GM18909 (cell line): ENCODE measurements around the gene ISOC2.
"Not testable (repeated sequence)": the region's sequence is repeated elsewhere in the genome, so short reads cannot be mapped to it uniquely, and the experiment has no call there.

Experiments
- ATAC-seq: cut with Tn5 transposase; IDR thresholded peaks from one replicate; pipeline ENCODE4 v1.9.1; 2021; ENCODE audit warnings: mild to moderate bottlenecking; ENCODE audit not compliant: unreplicated experiment, poor library complexity

ISOC2 gene

DNA sequence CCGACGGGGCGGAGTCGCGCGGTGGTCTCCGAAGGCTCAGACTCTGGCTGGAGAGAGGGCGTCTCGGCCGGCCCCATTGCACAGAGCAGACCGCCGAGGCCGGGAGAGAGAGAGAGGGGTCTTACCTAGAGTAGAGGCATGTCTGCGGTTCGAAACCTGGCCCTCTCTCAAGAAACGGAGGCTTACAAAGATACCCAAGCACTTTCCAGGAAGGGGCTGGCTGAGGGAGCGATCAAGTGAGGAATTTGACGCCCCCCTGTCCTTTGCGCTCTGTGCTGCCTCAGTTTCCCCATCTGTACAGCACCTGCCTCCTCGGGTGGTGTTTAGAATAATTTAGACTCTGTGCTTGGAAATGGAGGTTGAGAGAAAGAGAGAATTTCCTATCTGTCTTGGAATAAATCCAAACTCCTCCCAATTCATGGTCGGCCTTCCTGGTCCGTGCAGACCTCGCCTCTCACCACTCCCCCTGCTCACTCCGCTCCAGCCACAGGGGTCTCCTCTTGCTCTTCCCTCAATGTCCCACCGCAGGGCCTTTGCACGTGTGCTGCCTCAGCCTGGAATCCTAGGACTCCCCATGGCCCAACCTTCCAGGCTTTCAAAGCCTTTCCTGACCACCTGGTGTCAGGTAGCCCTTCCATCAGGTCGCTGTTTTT lies 658 bp upstream of the ISOC2 start:
- no peak for ATAC-seq

DNA sequence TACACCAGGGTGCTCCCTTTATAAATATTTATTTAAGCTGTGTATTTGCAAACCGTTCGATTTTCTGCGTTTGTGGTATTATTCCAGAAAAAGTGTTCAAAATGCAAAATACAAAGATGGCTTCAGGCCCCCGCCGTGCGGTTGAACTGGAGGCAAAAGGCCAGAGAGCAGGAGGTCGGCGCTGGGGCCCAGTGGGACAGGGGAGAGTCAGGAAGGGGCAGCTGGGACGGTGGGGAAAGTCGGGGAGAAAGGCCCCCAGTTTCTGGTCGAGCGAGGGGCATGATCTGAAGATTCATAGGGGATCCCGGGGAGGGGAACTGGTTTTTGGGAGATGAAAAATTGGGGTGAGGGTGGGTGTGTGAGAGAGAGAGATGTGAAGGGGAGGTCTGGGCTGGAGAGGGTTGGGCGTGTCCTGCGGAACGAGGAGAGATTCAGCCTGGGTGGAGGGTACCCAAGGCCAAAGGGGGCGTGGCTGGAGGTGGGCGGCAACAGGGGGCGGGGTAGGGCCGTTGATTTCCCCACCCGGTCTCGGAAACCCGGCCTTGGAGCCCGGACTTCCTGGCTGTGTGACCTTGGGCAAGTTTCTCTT lies 678 bp downstream of the ISOC2 start:
- no peak for ATAC-seq

DNA sequence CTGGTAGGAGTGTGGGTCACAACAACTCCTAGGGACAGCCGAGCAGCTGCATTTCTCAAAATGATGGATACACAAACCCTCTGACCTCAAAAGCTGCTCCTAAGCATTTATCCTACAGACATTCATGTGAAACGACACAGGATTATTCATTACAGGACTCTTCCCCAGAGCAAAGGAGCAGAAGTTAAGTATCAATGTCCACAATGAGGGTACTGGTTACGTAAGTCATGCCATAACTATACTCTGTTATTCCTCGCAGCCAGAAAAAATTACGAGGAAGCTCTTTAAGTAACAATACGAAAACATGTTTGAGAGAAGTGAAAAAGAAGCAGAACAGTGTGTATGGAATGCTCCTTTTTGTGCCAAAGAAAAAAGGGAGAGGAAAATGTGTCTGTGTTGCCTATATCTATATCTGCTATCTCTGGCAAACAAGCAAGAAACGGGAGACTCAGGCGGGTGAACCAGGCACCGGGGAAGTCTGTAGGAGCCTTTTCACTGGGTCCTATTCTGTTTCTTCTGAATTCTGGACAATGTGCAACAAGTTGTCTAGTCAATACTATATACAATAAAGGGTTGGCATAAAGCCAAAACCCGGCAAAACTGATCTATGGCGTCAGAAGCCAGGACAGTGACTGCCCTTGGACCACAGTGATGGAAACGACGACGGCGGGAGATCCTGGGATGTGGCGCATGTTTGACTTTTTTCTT lies 1.3 kb downstream of the ISOC2 start:
- ATAC-seq = no peak

DNA sequence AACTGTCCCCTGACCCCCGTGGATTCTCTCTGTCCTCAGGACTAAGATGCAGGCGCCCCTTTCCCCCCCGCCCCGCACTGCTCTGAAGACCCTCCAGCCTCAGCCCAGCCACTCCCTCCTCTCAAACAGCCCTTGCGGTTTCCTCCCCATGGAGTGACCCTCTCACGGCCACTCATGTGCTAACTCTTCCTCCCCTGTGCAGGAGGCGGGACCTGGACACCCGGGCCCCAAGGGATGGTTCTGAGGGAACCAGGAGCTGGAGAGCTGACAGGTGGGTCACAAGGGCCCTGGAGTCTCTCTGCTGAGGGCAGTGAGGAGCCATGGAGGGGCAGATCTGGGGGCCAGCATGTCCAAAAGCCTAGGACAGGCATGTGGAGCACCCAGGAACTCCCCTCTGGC lies 1.9 kb downstream of the ISOC2 start:
- no peak for ATAC-seq

DNA sequence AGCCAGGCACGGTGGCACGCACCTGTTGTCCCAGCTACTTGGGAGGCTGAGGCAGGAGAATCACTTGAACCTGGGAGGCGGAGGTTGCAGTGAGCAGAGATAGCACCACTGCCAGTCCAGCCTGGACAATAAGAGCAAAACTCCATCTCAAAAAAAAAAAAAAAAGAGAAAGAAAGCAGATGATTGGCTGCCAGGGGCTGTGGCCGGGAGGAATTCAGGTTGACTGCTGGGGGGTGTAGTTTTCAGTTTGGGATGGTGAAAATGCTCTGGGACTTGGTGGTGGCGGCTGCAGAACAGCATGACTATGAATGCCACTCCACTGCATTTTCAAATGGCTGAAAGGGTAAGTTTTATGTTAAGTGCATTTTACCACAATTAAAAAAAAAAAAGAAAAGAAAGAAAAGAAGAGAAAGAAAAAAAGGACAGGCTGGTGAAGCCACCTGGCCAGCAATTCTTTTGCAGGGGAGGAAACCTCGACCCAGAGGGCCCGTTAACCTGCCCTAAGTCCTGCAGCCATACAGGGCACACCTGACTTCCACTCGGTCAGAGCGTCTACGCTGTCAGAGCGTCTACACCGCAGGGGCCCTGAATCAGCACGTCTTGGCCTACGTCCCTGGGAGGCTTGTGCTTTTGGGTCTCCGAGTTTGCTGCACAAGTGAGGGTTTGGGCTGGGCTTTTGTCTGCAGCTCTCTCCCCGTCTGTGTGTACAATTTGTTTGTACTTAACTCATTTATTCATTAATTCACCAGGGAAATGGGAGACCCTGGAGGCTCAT lies 3.6 kb downstream of the ISOC2 start:
- ATAC-seq = no peak

DNA sequence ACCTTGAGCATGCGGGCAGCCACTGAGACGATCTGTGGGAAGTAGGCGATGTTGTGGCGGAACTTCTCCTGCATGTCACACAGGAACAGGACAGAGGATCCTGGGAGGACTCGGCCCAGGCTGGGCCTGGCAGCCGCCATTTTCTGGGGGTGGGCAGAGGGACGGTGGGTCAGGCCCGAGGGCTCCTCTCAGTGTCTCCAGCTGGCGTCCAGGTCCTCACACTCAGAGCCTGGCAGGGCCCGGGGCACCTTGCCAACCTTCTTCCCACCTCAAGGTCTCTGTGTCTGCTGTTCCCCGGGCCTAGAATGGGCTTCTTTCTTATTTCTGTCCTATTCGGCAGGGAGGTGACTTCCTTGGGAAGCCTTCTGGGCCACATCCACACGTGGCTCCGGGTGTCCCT lies 5.1 kb downstream of the ISOC2 start:
- ATAC-seq = no peak

DNA sequence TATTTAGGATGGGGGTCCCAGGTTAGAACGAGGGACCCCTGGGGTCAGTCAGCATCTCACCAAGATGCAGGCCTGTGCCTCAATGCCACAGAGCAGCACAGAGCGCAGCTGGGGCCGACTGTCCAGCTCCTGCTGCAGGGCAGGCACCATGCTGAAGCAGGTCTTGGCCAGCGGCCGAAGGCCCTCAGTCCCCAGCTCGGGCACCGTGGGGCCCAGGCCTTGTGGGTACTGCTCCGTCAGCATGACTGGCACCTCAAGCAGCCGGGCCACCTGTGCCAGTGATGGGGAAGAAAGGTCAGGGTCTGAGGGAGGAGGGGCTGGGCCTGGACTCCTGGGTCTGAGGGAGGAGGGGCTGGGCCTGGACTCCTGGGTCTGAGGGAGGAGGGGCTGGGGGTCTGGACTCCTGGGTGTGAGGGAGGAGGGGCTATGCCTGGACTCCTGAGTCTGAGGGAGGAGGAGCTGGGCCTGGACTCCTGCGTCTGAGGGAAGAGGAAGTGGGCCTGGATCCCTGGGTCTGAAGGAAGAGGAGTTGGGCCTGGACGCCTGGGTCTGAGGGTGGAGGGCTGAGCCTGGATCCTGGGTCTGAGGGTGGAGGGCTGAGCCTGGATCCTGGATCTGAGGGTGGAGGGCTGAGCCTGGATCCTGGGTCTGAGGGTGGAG lies 5.7 kb downstream of the ISOC2 start:
- no peak for ATAC-seq

DNA sequence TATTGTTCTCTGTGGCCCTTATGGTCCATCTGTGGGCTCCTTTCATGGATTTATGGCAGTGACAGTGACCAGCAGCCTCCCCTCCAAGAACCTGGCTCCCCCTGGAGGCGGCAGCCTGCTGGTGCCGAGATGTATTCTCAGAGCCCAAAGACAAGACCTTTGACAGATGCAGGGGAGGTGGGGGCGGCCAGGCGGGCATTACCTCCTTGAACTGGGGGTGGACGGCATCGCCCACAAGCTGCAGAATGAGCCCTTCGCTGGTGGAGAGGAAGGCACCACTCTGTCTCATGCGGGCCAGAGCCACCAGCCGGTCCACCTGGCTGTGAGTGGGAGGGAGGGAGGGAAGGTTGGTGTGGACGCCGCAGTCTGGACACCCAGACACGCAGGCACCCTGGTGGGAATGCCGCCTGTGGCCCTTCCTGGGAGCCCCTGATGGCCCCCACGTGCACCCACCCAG lies 6.6 kb downstream of the ISOC2 start:
- ATAC-seq = no peak

DNA sequence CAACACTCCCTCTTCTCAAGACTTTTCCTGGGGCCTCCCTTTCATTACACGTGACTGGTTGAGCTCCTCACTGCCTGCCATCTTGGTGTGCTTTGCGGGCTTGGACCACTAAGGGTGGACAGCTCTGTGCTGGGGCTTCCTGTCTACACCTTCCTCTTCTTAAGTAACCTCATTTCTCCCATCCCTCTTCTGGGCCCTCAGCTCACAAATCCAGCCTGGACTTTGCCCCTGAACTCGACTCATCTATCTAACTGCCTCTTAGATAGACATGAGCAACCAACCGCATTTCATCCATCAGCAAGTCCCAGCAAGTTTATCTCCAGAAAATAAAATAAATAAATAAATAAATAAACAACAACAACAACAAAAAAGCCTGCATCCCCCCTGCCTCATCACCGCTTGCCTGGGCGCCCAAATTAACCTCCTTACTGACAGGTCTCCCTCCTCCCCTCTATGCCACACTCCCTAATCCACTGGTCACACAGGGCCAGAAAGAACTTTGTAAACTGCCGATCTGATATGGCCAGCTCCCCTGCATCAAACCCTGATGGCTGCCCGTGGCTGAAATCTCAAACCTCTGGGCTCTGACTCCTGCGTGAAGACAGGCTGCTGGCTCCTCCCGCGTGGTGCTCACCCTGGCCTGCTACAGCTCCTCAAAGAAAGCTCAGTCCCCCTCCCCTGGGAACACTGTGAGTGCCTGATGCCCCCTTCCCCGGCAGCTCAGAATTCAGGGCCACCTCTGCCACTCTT lies 7.8 kb downstream of the ISOC2 start:
- no peak for ATAC-seq

DNA sequence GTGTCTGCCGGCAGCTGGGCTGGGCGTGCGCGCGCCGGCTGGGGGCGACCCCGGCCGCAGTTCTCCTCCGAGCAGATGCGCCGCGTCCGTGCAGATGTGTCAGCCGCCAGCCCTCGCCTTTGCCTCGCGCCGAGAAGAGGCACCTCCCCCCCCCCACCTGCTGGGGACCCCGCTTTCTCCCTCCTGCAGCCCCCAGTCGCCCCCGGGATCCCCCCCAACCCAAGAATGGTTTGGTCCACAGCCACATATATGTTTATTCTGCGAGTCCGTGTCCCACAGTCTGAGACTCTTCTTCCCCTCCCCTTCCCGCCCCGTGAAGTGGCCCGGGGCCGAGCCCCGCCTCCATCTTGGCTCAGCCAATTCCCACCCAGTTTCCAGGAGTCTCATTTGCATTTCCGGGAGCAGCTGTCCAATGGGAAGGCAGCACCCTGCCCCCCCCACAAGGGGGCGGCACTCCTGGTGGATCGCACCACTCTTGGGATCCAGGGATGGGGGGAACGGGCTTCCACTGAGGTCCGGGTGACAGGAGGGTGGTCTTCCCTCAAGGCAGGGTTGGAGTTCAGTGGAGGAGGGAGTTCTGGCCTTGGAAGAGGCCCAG lies 8.6 kb downstream of the ISOC2 start:
- no peak for ATAC-seq

DNA sequence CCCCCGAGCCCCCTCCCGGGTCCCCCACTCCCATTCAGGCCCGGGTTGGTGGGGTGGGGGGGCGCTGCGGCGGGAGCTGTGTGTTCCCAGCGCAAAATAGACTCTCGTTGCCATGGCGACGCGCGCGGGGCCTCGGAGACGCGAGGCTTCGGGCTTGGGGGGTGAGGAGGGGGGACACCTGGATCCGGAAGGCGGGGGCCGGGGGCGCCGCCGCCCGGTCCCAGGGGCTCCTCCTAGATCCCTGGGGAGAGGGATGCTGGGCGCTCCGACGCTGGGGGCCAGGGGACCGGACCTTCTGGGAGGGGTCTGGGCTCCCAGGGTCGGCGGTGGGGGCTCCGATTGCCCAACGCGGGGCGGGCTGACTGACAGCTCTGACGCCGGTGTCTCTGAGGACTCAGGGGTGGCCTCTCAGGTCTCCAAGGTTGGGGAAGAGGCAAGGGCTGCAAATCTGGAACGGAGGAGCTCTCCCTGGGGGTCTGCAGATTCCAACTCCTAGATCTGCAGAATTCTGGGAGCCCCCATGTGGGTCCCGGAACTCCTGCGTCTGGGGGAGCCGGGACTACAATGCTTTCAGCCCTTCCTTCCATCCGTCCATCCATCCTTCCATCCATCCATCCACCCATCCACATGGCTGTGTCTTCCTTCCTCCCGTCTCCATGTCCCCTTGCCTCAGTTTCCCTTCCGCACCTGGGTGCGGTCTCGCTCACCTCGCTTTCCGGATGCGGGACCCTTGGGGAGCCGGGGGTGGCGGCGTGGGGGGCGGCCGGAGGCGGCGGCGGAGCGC lies 9.3 kb downstream of the ISOC2 start:
- no peak for ATAC-seq

DNA sequence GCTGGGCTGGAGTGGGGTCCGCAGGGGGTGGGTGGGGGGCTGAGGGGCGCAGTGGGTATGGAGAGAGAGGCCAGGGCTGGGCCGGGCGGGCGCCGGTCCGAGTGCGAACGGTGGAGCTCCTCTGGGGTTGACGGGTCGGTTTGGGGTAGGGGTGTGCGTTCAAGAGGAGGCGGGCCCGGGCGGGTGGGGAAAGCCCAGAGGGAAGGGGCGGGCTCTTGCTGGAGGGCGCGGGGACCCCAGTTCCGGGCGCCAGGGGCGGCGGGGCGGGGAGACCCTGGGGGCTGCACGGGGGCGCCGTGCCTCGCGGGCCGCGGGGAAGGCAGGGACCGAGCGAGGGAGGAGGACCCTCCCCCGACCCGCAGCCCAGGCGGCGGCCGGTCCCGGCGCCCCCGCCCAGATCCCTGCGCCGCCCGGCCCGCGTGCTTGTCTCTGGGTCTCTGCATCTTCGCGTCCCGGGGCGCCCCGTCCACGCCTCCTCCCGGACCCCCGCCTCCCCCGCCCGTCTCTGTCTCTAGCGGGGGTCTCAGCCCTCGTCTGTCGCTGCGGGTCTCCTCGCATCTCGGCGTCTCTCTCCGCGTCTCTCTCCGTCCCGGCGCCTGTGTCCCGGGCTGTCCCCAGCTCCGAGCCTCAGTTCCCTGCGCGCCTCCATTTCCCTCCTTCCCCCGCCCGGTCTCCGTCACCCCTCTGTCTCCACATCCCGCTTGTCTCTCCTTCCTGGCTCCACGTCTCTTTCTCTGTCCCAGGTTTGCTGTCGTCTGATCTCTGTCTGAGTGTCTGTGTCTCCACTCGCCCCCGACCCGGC lies 10.1 kb downstream of the ISOC2 start:
- no peak for ATAC-seq

DNA sequence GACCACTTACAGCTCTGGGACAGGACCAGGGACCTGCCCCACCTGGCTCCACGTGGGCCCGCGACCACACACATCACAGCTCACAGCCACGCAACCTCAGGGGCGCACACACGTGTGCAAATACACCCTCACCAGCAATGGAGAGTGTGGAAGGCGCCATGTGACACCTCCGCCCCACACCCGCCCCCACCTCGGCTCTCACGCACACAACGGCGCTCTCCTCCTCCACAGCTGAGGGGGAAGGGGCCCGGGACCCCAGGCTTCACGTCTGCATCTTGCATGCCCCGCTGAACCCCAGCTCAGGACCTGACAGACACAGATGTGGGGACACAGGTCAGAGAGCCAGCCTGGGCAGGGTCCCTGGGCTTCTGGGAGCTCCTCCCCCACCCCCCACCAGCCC lies 12.0 kb downstream of the ISOC2 start:
- no peak for ATAC-seq

DNA sequence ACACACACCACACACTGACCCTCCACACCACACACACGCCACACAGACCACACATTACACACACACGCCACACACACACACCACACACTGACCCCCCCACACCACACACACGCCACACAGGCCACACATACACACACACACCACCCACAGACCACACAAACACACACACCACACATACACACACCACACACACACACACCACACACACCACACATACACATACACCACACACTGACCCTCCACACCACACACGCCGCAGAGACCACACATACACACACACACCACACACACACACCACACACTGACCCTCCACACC lies 13.3 kb downstream of the ISOC2 start:
- not testable (repeated sequence) for ATAC-seq

DNA sequence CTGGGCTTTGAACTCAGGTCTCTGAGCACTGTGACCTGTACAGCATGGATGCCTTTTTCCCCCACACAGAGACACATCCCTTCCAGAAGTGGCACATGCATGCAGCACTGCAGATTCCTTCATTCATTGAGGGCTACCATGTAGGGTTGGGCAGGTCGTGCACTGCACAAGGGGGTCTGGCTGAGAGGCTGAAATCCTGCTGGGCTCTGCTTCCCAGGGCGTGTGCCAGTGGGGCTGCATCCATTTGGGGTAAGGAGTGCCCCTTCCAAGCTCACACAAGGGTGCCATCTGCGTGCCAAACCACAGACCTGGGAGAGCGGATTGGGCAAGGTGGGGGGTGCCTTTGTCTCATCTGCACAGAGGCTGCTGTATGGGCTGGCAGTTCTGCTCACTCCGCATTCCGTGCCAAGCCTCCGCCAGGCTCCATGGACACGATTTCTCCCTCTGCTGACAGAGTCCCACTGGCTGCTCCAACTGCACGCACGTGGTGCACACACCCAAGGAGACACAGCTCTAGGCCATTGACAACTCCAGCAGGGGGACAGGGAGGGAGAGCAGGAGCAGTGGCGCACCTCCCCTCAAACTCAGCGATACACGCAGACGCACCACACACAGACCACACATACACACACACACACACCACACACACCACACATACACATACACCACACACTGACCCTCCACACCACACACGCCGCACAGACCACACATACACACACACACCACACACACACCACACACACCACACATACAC lies 13.8 kb downstream of the ISOC2 start:
- no peak for ATAC-seq

DNA sequence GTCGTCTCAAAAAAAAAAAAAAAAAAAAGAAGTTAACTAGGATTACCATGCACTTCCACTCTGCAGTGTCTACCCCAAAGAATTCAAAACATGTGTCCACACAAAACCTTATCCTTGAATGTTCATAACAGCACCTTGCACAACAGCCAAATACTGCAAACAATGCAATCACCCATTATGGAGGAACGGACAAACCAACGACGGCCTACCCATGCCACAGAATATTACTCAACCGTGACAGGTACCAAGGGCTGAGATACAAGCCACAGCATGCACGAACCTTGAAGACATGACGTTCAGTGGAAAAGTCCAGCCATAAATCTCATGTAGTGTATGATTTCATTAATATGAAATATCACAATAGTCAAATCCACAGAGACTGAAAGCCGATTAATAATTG lies 15.4 kb downstream of the ISOC2 start:
- no peak for ATAC-seq

DNA sequence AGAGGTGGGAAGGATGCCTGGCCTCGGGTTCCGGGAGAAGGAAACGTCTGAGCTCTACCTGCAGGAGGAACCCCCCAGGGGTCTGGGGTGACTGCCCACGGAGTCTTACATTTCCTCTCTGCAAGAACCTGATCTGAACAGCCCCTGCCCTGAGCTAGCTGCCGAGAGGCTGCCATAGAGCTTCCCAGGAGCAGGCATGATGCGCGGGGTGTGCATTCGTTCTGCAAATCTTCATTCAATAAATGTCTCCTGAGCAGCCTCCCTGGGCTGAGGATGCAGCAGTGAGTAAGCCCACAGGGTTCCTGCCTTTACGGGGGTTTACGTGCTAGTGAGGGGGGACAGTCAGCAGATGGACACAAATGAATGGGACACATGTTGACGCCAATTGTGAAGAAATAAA lies 16.8 kb downstream of the ISOC2 start:
- no peak for ATAC-seq
